Measurements from ENCODE around the gene CLCC1.
"Not testable (repeated sequence)": the region's sequence is repeated elsewhere in the genome, so short reads cannot be mapped to it uniquely, and the experiment has no call there.

Gene CLCC1

DNA sequence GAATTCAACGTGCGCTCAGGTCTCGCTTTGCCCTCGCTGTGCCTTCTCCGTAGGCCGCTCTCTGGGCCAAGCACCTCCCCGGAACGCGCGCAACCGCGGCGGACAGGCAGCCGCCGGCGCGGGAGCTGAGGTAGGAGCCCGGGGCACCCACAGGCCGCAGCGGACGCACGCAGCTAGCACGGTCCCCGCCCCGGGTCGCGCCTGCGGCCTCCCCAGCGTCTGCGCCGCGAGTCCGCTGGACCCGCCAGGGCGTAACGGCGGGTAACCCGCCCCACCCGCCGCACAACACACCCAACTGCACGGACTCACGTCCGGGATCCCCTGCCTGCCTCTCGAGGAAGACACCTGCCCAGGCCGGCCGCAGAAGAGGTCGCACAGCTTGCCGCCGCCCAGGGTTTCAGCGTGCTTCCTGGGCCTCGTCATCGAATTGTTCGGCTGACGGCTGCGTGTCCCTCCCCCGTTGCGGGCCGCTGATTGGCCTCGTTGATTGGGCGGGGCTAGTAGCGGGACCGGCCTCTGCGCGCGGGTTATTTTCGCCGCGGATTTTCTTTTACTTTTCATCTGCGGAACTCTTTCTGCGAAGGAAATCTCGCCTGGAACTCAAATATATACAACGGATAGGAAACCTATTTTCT is at the start of gene CLCC1:
Gene CLCC1 (minus strand): TSS at position 433 of the 635 bp plus-strand sequence. CDS start 13,047 bp downstream, outside the sequence.
- peak; percentile 87 for DNase-seq

- DNase-seq: no peak
Observed at GRCh38 chr1:109011335-109011734, 48.1 kb upstream of the CLCC1 start.

GRCh38 chr1:108996622-108997021 is 33.3 kb upstream of the CLCC1 start:
- DNase-seq: not testable (repeated sequence)

DNA sequence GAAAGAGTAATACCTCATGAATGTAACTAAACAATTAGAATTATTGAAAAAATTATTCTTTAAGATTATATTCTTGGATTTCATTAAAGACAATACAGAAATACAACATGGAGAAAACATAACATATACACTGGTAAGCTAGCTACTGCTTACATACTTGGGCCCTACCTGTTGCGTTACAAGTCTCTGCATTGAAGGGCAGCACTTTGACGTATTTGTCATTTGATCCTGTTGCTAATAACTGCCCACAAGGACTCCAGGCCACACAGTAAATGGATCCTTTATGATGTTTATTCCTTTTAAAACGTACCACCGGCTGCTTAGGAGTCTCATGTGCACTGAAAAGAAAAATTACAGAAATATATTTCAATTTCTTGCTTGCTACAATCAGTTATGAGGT is 19.8 kb upstream of the CLCC1 start:
- DNase-seq: no peak

DNA sequence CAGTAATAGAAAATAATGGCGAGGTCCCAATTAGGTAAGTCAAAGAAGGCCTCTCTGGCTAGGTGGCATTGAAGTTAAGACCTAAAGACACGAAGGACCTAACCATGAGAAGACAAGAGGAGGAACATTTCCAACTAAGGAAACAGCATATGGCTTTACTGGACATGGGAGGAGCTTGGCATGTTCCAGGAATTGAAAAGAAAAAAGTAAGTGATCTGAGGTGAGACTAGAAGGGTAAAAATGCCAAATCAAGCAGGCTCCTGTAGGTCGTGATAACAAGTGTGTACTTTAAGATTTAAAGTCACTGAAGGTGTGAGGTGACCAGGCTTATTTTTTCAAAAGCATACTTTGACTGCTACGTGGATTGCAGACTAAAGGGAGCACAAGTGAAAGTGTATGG is 13.4 kb upstream of the CLCC1 start:
- no peak for DNase-seq

DNA sequence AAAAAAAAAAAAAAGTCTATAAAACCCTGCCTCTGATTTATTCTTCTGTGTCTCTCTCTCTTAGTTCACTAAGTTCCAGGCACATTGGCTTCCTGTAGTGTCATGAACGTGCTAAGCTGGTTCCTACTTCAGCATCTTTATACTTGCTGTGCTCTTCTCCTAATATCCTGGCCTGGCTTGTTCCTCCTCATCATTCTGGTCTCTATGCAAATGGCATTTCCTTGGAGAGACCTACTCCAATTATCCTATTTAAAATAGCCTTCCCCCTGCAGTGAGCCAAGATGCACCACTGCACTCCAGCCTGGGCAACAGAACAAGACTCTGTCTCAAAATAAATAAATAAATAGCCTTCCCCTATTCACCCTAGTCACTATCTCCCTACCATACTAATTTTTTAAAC is 9.7 kb upstream of the CLCC1 start:
- DNase-seq: no peak

- no peak for DNase-seq
Observed at GRCh38 chr1:108969346-108969745, 6.1 kb upstream of the CLCC1 start.

DNA sequence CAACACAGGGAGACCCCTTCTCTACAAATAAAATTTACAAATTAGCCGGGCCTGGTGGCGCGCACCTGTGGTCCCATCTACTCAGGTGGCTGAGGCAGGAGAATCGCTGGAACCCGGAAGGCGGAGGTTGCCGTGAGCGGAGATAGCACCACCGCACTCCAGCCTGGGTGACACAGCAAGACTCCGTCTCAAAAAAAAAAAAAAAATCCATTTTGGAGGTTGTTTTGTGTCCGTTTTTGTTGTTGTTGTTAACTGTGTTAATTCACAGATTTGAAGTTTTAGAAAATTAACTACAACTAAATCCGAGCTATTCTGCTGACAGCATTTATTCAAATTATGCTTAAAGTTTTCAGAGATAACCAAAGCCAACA is 618 bp downstream of the CLCC1 start:
- DNase-seq: no peak

DNA sequence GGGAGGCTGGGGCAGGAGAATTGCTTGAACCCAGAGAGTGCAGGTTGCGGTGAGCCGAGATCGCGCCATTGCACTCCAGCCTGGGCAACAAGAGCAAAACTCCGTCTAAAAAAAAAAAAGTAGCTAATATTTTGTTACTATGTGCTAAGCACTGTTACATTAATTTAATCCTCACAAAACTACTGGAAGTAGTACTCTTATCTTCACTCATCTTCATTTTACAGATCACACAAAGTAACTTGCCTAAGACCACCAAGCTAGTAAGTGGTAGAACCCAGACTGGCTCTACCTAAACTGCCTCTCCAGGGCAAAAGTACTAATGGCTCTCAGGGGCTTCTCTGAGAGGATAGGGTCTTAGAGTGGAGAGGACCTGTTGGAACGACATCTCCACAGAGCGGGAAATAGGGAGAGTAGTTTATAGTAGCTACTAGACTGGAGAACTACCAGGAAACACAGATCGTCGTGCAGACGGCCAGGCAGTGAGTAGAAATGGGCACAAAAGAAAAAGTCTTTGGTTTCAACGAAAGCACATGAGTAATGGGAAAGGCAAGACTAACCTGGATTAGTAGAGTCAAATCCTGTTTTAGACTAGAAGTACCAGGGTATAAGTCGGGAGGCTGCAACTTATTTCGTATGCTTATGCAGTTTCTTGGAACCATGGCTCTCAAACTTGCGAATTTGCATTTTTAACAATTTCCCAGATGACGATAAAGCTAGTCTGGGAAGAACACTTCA is 1.4 kb downstream of the CLCC1 start:
- DNase-seq: no peak

DNA sequence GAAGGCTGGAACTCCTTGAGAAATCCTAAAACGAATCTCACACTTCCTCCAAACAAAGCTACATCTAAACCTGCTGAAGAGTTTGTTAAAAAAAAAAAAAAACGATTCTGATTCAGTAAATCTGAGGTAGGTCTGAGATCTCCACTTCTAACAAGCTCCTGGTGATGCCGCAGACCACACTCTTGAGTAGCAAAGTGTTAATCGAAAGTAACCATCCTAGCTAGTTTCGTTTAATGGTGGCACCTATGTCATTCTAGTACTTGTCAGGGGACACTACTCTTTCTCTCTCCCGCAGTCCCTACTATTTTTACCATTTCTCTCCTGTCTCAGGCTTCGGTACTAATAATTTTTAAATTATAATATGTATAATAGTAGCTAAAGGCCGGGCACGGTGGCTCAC is 2.1 kb downstream of the CLCC1 start:
- DNase-seq: no peak

- no peak for DNase-seq
Observed at GRCh38 chr1:108960719-108961118, 2.6 kb downstream of the CLCC1 start.

GRCh38 chr1:108957888-108958287 is 5.4 kb downstream of the CLCC1 start:
- DNase-seq: no peak

DNA sequence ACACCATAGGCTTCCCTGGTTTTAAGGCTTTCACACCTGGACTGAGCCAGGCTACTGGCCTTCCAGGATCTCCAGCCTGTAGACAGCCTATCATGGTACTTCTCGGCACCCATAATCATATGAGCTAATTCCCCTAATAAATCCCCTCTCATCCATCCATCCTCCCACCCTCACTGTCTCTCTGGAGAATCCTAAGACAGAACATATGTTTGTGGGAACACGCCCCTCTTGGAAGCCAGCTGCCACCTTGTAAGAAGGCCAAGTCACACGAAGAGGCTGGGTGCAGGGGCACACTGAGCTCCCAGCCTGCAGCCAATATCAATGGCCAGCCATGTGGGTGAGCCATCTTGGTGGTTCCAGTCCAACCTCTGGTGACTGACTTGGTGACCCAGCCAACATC is 7.4 kb downstream of the CLCC1 start:
- DNase-seq: no peak

- no peak for DNase-seq
Observed at GRCh38 chr1:108955111-108955510, 8.2 kb downstream of the CLCC1 start.

DNA sequence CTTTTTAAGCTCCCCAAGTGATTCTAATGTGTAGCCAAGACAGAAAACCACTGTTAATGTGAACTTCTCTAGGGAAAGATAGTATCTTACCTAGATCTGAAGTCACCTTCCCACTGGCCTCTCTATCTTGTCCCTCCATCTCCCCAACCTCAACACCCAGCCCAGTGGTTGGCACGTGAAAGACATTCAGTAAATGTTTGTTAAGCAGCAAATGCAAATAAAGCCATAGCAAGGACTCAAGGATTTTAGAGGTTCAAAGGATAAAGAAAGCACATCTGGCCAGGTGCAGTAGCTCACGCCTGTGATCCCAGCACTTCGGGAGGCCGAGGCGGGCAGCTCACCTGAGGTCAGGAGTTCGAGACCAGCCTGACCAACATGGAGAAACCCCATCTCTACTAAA is 9.8 kb downstream of the CLCC1 start:
- no peak for DNase-seq

DNA sequence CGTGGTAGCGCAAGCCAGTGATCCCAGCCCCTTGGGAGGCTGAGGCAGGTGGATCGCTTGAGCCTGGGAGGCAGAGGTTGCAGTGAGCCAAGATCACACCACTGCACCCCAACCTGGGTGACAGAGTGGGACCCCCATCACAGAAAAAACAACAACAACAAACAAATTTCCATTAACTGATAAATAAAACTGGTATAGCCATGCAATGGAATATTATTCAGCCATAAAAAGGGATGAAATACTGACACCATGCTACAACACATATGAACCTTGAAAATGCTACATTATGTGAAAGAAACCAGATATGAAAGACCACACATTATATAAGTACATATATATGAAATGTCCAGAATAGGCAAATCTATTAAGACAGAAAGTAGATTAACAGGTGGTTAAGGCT is 12.0 kb downstream of the CLCC1 start:
- DNase-seq: no peak

DNA sequence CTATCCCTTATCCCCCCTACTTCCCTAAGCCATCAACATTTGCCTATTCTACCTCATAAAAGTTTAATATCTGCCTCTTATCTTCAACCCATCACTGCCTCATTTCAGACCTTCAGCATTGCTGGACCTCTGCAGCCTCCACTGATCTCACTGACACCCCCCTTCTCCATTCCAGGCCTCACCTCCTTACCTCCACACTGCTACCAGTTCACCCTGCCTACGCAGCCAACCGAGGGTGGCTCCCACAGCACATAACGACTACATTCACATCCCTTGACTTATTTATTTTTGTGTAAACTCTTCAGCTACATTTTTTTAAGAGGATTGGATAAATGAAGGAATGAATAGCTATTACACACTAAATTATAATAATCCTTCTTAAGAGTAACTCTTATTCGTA is 14.2 kb downstream of the CLCC1 start:
- no peak for DNase-seq

- DNase-seq: no peak
Observed at GRCh38 chr1:108947871-108948525, 15.3 kb downstream of the CLCC1 start.

DNA sequence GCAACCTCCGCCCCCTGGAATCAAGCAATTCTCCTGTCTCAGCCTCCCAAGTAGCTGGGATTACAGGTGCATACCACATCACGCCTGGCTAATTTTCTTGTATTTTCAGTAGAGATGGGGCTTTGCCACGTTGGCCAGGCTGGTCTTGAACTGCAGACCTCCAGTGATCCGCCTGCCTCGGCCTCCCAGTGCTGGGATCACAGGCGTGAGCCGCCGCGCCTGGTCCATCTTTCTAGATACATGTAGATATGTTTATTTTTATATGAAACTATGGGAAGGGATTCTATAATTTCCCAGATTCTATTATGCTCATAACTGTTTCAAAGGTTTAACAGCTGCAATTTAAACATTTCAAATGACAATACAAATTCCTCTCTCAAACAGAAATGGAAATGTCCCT is 27.1 kb downstream of the CLCC1 start:
- no peak for DNase-seq

GRCh38 chr1:108933944-108934343 is 29.3 kb downstream of the CLCC1 start:
- no peak for DNase-seq

GRCh38 chr1:108927565-108927964 is 35.7 kb downstream of the CLCC1 start:
- DNase-seq: not testable (repeated sequence)

DNA sequence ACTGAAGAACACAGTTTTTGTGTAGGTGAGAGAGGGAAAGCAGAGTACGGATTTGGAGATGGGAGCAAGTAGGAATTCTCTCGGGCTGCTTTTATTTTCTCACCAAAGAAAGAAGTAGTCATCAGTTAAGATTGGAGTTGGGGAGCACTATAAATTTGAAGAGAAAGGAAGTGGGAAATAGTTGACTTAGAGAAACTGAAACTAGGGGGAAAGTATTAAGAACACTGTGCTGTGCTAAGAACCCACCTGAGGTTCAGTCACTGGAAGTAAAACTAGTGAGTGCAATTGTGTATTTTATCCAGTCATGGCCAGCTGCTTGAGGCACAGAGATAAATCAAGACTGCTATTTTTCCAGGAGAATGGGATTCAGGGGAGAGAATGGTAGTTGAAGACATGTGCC is 37.4 kb downstream of the CLCC1 start:
- DNase-seq: no peak

- DNase-seq: no peak
Observed at GRCh38 chr1:108916788-108917187, 46.5 kb downstream of the CLCC1 start.

Data from kidney glomerular epithelial cell (primary cell).